ENCODE measurements around the gene SEMA5A.

The SEMA5A gene

GRCh38 chr5:9294793-9295465 is 250.9 kb downstream of the SEMA5A start:
- no peak for DNase-seq (ENCODE audit: low read depth in 3 of 3, low spot score in 1 of 3)

- no peak for DNase-seq (ENCODE audit: low read depth in 3 of 3, low spot score in 1 of 3)
Measured at GRCh38 chr5:9288234-9288633, 257.6 kb downstream of the SEMA5A start.

GRCh38 chr5:9284781-9285307 is 261.0 kb downstream of the SEMA5A start:
- DNase-seq (ENCODE audit: low read depth in 3 of 3, low spot score in 1 of 3) = no peak

GRCh38 chr5:9284272-9284671 is 261.6 kb downstream of the SEMA5A start:
- DNase-seq (ENCODE audit: low read depth in 3 of 3, low spot score in 1 of 3) = no peak

- DNase-seq (ENCODE audit: low read depth in 3 of 3, low spot score in 1 of 3) = no peak
Measured at GRCh38 chr5:9283473-9283872, 262.4 kb downstream of the SEMA5A start.

- no peak for DNase-seq (ENCODE audit: low read depth in 3 of 3, low spot score in 1 of 3)
Measured at GRCh38 chr5:9283021-9283420, 262.9 kb downstream of the SEMA5A start.

- no peak for DNase-seq (ENCODE audit: low read depth in 3 of 3, low spot score in 1 of 3)
Measured at GRCh38 chr5:9282211-9282610, 263.7 kb downstream of the SEMA5A start.

GRCh38 chr5:9279774-9280173 is 266.1 kb downstream of the SEMA5A start:
- DNase-seq (ENCODE audit: low read depth in 3 of 3, low spot score in 1 of 3) = no peak

GRCh38 chr5:9278921-9279603 is 266.8 kb downstream of the SEMA5A start:
- no peak for DNase-seq (ENCODE audit: low read depth in 3 of 3, low spot score in 1 of 3)

GRCh38 chr5:9269014-9269413 is 276.9 kb downstream of the SEMA5A start:
- no peak for DNase-seq (ENCODE audit: low read depth in 3 of 3, low spot score in 1 of 3)

GRCh38 chr5:9268226-9268625 is 277.6 kb downstream of the SEMA5A start:
- DNase-seq (ENCODE audit: low read depth in 3 of 3, low spot score in 1 of 3) = no peak

- DNase-seq (ENCODE audit: low read depth in 3 of 3, low spot score in 1 of 3) = no peak
Measured at GRCh38 chr5:9265441-9266287, 280.2 kb downstream of the SEMA5A start.

- no peak for DNase-seq (ENCODE audit: low read depth in 3 of 3, low spot score in 1 of 3)
Measured at GRCh38 chr5:9264301-9264700, 281.6 kb downstream of the SEMA5A start.

- no peak for DNase-seq (ENCODE audit: low read depth in 3 of 3, low spot score in 1 of 3)
Measured at GRCh38 chr5:9263656-9264055, 282.2 kb downstream of the SEMA5A start.

- no peak for DNase-seq (ENCODE audit: low read depth in 3 of 3, low spot score in 1 of 3)
Measured at GRCh38 chr5:9251379-9251980, 294.4 kb downstream of the SEMA5A start.

GRCh38 chr5:9249231-9249630 is 296.6 kb downstream of the SEMA5A start:
- no peak for DNase-seq (ENCODE audit: low read depth in 3 of 3, low spot score in 1 of 3)

- no peak for DNase-seq (ENCODE audit: low read depth in 3 of 3, low spot score in 1 of 3)
Measured at GRCh38 chr5:9245071-9245470, 300.8 kb downstream of the SEMA5A start.

- no peak for DNase-seq (ENCODE audit: low read depth in 3 of 3, low spot score in 1 of 3)
Measured at GRCh38 chr5:9244417-9244816, 301.5 kb downstream of the SEMA5A start.

GRCh38 chr5:9241479-9242305 is 304.2 kb downstream of the SEMA5A start:
- DNase-seq (ENCODE audit: low read depth in 3 of 3, low spot score in 1 of 3) = no peak

GRCh38 chr5:9240431-9240830 is 305.4 kb downstream of the SEMA5A start:
- no peak for DNase-seq (ENCODE audit: low read depth in 3 of 3, low spot score in 1 of 3)

Data from stimulated activated CD4-positive, alpha-beta T cell treated with anti-CD3 and anti-CD28 coated beads, TNF-alpha, amount 100 ng/mL, for 1 hour (primary cell).